Activated T-cell treated with anti-CD3 and anti-CD28 coated beads for 48 hours (primary cell): ENCODE data around the gene GAMT.

Experiments
- DNase-seq: peaks from one replicate; pipeline ENCODE4 v3.0.0-alpha.2; 2020; ENCODE audit warnings: low read depth

The GAMT gene

DNA sequence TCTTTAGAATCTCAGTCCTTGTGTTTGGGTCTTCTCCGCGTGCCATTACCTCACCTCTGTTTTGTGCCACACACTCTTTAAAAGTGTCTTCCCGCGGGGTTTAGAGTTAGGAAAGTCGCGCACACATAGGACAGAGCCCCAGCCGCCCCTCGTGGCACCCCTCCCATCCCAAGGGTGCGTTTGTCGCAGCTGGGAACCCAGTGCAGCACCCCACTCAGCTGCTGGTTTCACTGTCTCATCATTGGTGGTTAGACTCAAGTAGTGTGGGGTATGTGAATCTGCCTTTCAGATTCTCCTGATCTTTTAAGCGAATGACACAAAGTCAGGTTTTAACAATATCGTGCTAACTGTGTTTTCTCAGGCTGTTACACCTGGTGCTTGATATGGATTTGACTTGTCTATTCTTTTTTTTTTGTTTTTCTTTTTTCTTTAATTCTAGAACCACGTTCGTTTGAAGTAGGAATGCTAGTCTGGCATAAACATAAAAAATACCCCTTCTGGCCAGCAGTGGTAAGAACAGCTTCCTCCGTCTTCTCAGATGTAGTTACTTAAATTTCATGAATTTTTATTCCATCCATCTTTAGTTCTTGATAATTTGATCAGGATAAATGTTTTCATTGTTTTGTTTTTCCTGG lies 37.2 kb downstream of the GAMT start:
- no peak for DNase-seq

DNA sequence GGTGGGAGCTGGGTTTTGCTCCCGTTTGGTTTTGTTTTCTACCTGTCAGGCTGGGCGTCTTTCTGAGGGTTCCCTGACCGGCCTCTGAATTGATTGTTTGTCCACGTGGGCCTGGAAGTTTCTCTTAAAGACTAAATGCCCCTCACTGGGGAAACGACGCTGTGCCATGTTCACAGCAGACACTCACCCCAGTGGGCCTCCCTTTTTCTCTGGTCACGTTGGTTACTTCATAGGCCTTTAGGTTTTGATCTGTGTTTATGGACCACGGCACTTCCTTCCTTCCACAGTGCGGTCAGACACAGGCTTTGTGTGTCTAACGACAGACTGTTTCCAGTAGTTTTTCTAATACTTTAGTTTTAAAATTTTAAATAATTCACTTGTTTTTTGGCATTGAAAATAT lies 37.7 kb downstream of the GAMT start:
- no peak for DNase-seq

DNA sequence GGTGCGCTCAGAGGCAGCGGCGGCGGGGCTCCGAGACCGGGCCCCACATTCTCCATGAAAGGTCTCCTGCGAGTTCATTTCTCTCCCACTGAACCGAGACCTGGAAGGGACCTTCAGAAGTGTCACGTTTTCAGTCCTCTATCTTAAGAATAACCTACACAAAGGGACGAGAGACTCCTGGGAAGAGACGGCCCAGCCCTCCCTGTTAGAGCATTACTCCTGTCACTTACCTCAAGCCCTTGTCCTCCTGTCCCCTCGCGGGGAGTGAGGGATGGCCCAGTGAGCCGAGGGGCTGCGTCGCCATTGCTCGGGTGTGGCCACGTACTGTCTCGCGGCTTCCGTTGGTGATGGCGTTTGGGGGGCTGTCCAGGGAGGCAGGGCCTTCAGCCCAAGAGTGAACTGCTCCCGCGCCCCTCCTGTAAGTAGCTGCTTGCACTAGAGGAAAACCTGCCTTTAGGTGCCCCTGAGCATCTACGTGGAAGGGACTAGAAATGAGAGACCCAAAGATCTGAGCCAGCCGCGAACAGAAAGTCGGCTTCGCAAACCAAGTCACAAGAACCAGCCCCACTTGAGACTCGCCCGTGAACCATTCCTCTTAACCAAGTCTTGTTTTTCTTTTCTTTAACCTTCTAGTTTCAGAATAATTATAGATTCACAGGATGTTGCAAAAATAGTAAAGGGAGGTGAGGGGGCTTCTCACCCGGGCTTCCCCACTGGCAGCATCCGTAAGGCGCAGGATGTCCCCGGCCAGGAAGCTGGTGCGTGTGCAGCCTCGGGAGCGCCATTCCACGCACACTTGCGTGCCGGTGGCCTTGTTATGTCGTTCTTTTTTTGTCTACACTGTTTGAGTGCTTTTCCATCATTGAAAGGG lies 38.7 kb downstream of the GAMT start:
- no peak for DNase-seq

DNA sequence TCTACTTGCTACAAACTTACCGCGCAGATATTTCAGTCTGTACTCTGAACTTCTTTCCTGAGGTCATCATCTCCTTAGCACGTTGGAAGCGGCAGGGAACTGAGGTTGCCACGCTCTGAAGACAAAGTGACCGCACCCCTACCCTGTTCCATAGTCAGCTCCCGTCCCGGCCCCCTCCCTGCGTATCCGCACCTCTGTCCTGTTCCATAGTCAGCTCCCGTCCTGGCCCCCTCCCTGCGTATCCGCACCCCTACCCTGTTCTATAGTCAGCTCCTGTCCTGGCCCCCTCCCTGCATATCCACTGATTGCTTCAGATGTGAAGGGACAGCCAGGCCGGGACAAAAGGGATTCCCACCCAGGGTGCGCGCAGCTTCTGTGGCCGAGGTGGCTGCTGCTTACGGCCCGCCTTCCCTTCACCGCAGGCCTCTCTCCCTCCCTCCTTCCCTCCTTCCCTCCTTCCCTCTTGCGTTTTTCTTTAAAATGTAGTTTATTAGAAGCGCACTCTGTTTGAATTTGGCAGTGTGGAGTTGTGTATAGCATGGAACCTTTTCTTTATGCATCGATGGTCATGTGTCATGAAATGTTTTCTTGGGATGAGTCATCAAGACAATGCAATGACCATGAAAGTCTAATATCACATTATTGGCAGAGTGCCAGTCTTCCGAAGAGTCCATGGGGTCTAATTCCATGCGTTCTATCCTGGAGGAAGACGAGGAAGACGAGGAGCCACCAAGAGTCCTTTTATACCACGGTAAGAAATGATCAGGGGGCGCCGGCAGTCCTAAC lies 39.5 kb downstream of the GAMT start:
- DNase-seq = no peak

DNA sequence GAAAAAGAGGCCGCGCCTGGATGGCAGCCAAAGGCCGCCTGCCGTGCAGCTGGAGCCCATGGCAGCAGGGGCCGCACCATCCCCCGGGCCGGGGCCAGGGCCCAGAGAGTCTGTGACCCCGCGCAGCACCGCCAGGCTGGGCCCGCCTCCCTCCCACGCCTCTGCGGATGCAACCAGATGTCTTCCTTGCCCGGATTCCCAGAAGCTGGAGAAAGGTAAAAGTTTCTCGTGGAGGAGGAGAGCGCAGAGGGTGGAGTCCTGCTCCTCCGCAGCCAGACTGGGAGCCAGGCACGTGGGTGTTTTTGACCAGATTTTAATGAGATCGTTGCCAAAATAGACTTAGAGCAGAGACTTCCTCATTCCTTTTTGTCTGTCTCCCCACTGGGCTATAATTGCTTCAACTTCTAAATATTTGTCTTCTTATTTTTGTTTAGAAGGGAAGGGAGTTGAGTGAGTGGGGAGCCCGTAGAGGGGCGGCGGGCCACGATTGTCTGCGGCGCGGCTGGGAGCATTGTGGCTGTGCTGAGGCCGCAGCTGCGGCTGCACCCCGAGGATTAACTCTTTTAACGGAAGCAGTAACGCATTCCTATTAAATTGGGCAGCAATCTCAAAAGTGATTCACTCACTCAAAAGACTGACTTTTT lies 40.4 kb downstream of the GAMT start:
- no peak for DNase-seq

DNA sequence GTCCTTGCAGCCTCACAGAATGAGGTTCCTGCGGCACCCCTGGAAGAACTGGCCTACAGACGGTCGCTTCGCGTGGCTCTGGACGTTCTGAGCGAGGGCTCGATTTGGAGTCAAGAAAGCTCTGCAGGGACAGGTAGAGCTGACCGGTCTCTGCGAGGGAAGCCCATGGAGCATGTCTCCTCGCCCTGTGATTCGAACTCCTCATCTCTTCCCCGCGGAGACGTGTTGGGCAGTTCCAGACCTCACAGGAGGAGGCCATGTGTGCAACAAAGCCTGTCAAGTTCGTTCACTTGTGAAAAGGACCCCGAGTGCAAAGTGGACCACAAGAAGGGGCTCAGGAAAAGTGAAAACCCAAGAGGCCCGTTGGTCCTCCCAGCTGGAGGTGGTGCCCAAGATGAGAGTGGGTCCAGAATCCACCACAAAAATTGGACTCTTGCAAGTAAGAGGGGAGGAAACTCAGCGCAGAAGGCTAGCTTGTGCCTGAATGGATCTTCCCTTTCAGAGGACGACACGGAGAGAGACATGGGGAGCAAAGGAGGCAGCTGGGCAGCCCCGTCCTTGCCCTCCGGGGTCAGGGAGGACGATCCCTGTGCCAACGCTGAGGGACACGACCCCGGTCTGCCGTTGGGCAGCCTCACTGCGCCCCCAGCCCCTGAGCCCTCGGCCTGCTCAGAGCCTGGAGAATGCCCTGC lies 41.1 kb downstream of the GAMT start:
- no peak for DNase-seq

DNA sequence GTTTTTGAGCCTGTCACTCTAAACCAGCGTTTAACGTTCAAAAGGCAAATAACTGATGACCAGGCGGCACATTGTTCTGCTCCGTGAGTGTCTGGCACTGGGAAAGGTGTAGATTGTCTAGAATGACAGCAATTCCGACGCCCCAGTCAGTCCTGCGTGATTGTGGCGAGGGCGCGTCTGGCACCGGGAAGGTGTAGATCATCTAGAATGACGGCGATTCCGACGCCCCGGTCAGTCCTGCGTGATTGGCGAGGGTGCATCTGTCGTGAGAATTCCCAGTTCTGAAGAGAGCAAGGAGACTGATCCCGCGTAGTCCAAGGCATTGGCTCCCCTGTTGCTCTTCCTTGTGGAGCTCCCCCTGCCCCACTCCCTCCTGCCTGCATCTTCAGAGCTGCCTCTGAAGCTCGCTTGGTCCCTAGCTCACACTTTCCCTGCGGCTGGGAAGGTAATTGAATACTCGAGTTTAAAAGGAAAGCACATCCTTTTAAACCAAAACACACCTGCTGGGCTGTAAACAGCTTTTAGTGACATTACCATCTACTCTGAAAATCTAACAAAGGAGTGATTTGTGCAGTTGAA lies 43.7 kb downstream of the GAMT start:
- no peak for DNase-seq

DNA sequence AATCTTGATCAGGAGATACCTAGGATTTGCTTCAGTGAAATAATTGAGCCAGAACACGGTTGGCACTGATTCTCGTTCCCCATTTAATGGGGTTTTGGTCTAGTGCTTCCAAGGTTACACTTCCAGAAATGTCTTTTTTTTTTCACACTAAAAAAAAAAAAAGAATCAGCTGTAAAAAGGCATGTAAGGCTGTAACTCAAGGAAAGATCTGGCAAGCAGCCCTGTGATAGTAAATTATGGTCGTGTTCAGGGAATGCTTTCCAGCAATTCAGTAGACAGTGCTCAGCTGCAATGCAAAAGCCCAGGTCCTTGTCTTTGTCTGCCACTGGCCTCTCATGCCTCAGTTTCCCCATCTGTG lies 44.9 kb downstream of the GAMT start:
- no peak for DNase-seq

DNA sequence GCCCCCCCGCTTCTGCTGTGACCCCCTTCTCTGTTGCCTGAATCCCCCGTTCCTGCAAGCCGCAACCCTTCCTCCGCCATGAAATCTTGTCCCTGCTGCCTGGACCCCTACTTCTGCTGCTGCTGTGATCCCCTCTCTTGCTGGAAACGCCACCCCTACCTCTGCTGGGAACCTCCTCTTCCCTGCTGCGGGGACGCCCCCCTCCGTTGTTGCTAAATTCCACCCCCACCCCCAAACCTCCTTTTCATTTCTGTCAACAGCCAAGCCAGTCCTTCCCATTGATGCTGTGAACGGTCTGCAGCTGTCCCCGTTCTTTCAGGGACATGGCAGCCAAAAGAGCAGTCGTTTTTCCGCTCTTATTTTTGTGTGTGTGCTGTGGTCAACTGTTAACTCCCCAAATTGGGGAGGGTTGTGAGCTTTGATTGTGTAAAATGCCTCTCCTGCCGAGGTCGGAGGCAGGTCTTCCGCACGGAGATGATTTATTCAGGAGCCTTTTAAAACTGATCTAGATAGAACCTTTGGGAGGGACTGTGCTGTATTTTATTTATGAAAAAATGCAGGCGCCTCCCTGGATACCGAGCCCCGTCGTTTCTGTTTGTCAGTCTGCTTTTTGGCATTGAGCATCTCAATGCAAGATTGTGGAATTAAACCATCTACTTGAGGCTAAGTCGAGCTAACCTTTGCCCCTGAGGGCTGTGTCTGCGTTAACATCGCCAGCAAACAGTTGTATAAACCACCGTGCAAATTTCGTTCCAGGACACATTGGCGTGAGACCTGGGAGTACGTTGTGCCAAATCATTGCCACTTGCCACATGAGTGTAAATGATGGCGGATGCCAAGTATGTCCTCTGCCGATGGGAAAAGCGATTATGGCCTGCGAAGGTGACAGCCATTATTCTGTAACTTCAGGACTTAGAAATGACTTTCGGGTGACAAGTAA lies 45.5 kb downstream of the GAMT start:
- DNase-seq = no peak

DNA sequence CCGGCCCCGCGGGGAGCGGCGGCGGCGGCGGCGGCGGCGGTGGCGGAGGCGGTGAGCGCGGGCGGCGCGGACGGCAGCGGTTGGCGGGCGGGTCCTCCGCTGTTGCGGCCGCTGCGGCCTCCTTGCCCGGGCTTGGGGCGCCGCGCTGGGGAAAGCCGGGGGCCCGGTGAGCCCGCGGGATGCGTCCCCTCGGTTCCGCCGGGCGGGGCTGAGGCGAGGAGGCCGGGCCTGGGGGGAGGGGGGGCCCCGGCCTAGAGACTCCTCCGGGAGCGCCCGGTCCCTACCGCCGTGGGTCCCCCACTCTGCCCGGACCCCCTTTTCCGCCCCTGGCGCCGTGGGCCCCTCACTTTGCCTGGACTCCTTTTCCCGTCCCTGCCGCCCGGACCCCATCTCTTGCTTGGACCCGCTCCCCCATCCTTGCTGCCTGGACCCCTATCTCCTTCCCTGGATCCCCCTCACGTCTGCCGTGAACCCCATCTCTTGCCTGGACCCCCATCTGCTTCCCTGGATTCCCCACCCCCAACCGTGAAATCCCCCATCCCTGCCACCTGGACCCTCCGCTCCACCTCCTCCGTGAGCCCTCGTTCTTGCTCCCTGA lies 46.3 kb downstream of the GAMT start:
- no peak for DNase-seq

DNA sequence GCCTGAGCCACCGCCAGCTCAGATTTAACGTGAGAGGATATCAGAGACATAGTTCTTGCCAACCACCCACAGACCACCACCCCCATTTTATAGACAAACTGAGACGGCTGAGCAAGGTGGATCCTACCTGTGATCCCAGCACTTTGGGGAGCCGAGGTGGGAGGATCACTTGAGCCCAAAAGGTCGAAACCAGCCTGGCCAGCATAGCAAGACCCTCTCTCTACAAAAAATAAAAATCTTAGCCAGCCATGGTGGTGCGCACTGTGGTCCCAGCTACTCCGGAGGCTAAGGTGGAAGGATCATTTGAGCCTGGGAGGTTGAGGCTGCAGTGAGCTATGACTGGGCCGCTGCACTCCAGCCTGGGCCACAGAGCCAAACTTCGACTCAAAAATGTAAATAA lies 48.2 kb downstream of the GAMT start:
- no peak for DNase-seq

DNA sequence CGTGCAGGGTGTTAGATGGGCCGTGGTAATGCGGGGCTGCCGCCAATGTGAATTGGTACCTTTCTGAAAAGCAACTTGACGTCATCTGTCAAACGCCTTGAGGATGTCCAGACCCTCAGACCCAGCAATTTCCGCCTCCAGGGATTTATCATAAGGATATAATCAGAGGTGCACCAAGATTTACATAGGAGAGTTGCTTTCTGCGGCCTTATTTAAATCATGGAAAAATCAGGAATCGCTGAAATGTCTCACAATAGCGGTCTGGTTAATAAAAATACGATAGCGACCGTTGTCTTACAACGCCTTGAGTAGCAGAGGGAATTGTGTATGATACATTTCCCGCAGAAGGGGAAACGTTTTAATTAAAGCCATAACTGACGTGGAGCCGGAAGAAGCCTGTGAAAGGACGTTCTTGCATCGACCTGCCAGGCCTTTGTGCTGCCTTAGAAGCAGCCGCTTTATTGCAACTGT lies 49.9 kb downstream of the GAMT start:
- no peak for DNase-seq

DNA sequence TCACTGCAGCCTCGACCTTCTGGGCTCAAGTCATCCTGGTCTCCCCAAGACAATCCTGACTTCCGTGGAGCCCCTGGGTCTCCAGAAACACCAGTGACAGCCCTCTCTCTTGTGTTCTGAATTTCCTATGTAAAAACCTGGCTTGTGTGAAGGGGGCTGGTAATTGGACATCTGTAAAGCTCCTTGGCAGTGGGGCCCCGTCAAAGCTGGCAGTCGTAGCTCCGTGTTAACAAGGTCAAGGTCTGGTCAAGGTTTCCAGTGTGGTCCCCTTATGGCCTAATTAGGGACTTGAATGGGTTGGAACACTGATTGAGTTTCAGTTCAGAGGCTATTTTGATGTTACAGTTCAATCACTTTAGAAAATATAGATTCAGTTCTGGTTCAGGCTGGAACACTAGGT lies 50.5 kb downstream of the GAMT start:
- no peak for DNase-seq

DNA sequence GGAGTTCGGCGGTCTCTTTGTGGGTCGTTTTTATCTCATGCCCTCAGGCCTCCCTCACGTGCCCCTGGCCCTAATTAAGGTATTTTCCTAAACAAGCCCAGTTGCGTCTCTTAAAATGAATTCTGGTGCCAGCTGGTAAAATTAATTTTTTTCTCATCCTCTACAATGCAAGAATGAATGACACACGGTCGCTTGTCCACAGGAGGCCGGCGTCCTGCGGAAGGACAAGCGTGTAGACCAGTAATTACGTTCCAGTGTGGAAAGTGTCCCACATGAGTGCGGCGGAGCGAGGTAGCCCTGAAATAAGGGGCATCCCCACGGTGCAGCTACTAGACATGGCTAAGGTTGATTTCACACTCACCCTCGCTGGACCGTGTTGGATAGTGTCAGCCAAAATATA lies 52.1 kb downstream of the GAMT start:
- no peak for DNase-seq
